Measurements from ENCODE around the gene KLHL18.

The KLHL18 gene

GRCh38 chr3:47394140-47394870 lies 111.6 kb downstream of the KLHL18 start:
- Mint-ChIP-seq H3K36me3 (ENCODE audit: low read depth) (peaks cover 13% of the 10 kb centered on the region), H3K4me1 (peaks cover 15% of the 10 kb centered on the region), H3K27me3 (ENCODE audit: low read depth) (no peaks in the 10 kb centered on the region), H3K9me3 (no peaks in the 10 kb centered on the region), H3K4me3 (peak overlapping the region; percentile 9 to 21 (median 18)), H3K27ac (peak overlapping the region; percentile 68 to 91 (median 74))
- TF ChIP-seq CTCF (IDR thresholded peaks at IDR 0.05; ENCODE audit: unreplicated experiment in 3 of 3) = no peak

GRCh38 chr3:47394881-47395280 lies 112.1 kb downstream of the KLHL18 start:
- no peak overlapping the region for H3K4me3 Mint-ChIP-seq

More at GRCh38 chr3:47394881-47395280, 112.1 kb downstream of the KLHL18 start:
- Mint-ChIP-seq H3K36me3 (ENCODE audit: low read depth) (peaks cover 13% of the 10 kb centered on the region), H3K9me3 (no peaks in the 10 kb centered on the region), H3K4me1 (peaks cover 15% of the 10 kb centered on the region), H3K27ac (peak overlapping the region; percentile 68 to 91 (median 74)), H3K27me3 (ENCODE audit: low read depth) (no peaks in the 10 kb centered on the region)
- TF ChIP-seq CTCF (IDR thresholded peaks at IDR 0.05; ENCODE audit: unreplicated experiment in 3 of 3) = no peak
